Activated CD4-positive, alpha-beta T cell treated with anti-CD3 and anti-CD28 coated beads, Interleukin-2, amount 50 U/mL, for 4 hours (primary cell): ENCODE data around the gene EPRS1.
"Not testable (repeated sequence)": the region's sequence is repeated elsewhere in the genome, so short reads cannot be mapped to it uniquely, and the experiment has no call there.

ENCODE experiments used
- DNase-seq, 2 experiments: peaks; one replicate each; pipeline ENCODE4 v3.0.0-alpha.2; 2020

Gene EPRS1

GRCh38 chr1:220037810-220038209 lies 8.5 kb downstream of the EPRS1 start:
- DNase-seq, result not testable (repeated sequence)

GRCh38 chr1:220032911-220033310 lies 13.4 kb downstream of the EPRS1 start:
- DNase-seq, result no peak

- DNase-seq, result no peak
These were observed 15.0 kb downstream of the EPRS1 start for GRCh38 chr1:220031287-220031686.

- DNase-seq, result no peak
These were observed 17.9 kb downstream of the EPRS1 start for GRCh38 chr1:220028346-220028895.

- DNase-seq, result no peak
These were observed 27.2 kb downstream of the EPRS1 start for GRCh38 chr1:220019071-220019470.

GRCh38 chr1:220013497-220013896 lies 32.8 kb downstream of the EPRS1 start:
- DNase-seq, result no peak

- DNase-seq, result no peak
These were observed 34.0 kb downstream of the EPRS1 start for GRCh38 chr1:220012259-220012658.

- DNase-seq, result no peak
These were observed 34.7 kb downstream of the EPRS1 start for GRCh38 chr1:220011620-220012019.

GRCh38 chr1:220007438-220007837 lies 38.9 kb downstream of the EPRS1 start:
- DNase-seq, result no peak

- DNase-seq, result no peak
These were observed 40.8 kb downstream of the EPRS1 start for GRCh38 chr1:220005489-220005888.

- no peak for DNase-seq
These were observed 42.5 kb downstream of the EPRS1 start for GRCh38 chr1:220003610-220004299.

GRCh38 chr1:220003015-220003414 lies 43.3 kb downstream of the EPRS1 start:
- DNase-seq, result no peak

GRCh38 chr1:220001095-220001501 lies 45.2 kb downstream of the EPRS1 start:
- DNase-seq, result no peak

- DNase-seq, result no peak
These were observed 46.5 kb downstream of the EPRS1 start for GRCh38 chr1:219999821-220000220.
